Fibroblast of lung (primary cell): ENCODE measurements around the gene GK.

Source experiments
- CTCF ChIP-seq, 2 donors: IDR thresholded peaks in 1 of 2; conservative IDR thresholded peaks in 1 of 2; 1 replicate in 1 of 2; 2 replicates in 1 of 2; pipeline ENCODE4 v1.5.1; 2011 to 2012; ENCODE audit warnings: low read length in 2 of 2, control low read depth in 1 of 2, inconsistent platforms in 1 of 2, low read depth in 1 of 2, mild to moderate bottlenecking in 1 of 2
- EZH2 ChIP-seq: IDR thresholded peaks from 2 replicates; pipeline ENCODE4 v1.5.1; 2012; ENCODE audit warnings: low read length, control low read depth, mild to moderate bottlenecking; ENCODE audit errors: missing control alignments

DNA sequence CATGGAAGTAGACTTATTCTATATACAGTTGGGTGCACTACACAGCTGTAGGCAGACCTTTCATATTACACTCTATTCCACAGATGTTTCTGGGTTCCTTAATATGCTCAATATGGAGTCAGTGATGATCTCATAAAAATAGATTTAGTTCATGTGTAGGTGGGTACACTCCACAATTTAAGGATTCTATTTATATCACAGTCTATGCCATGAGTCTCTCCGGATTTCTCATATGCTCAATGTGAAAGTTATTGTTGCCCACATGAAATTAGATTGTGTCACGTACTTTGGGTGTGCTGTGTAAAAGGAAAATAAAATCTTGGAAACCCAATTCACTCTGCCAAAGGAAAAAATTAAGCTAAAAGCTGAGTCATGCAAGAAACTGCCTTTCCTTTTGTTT, 43.2 kb upstream of the GK start:
- TF ChIP-seq CTCF (conservative IDR thresholded peaks at IDR 0.05 in 1 of 2, IDR thresholded peaks at IDR 0.05 in 1 of 2; ENCODE audit: low read depth in 1 of 2, low read length in 2 of 2) (no peak), EZH2 (no peak)
